ENCODE data around the gene PCDHGA8.
"Not testable (repeated sequence)": the region's sequence is repeated elsewhere in the genome, so short reads cannot be mapped to it uniquely, and the experiment has no call there.

PCDHGA8 gene

DNA sequence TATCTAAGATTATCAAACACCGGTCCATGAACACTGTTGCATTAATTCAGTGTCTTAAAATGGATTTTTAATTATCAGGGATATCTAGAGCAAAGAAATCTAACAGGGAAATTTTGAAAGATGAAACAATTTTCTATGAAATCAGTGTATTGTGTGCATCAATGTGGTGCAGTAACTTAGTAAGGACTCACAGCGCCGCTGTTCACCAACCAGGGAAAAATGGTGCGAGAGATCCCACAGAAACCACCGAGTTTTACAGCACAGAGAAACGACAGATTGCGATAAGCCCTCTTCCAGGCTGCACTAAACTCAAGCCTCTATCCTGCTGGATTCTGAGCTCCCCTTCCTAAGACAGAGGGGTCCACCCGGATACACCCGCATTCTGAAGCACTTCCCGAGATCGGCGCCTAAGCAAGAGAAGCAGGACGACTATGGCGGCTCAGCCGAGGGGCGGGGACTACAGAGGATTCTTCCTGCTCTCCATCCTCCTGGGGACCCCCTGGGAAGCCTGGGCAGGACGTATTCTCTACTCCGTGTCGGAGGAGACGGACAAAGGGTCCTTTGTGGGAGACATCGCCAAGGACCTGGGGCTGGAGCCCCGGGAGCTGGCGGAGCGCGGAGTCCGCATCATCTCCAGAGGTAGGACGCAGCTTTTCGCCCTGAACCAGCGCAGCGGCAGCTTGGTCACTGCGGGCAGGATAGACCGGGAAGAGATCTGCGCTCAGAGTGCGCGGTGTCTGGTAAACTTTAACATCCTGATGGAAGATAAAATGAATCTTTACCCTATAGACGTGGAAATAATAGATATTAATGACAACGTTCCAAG lies 9.8 kb upstream of the PCDHGA8 start, which contains the start of gene PCDHGA7:
PCDHGA7 (plus strand) TSS at position 274 of the 826 bp plus-strand sequence; CDS start at position 432, 158 bp downstream.
- no peak within 1 kb of the TSS for H3K4me3 ChIP-seq (ENCODE audit: low read length)
- H2AFZ ChIP-seq (ENCODE audit: low read depth, low read length), result no peak within 1 kb of the TSS
- no peaks in the 10 kb centered on the region for H4K20me1 ChIP-seq (ENCODE audit: insufficient read depth, low read length)
- H3K9me3 ChIP-seq (ENCODE audit: insufficient read depth, low read length), result no peaks in the 10 kb centered on the region
- no peak within 1 kb of the TSS for H3K4me2 ChIP-seq (ENCODE audit: low read length)
- H3K4me1 ChIP-seq (ENCODE audit: low read length), result no peaks in the 10 kb centered on the region
- no peak within 1 kb of the TSS for H3K9ac ChIP-seq (ENCODE audit: low read length)
- no peaks in the 10 kb centered on the region for H3K27me3 ChIP-seq (ENCODE audit: low read depth, low read length)
- H3K36me3 ChIP-seq (replicated peaks; ENCODE audit: low read depth, low read length), result no peaks in the 10 kb centered on the region
- no peaks in the 10 kb centered on the region for H3K79me2 ChIP-seq (ENCODE audit: low read length)
- H3K27ac ChIP-seq (ENCODE audit: low read length), result no peak within 1 kb of the TSS
- TF ChIP-seq, protein P1, sequence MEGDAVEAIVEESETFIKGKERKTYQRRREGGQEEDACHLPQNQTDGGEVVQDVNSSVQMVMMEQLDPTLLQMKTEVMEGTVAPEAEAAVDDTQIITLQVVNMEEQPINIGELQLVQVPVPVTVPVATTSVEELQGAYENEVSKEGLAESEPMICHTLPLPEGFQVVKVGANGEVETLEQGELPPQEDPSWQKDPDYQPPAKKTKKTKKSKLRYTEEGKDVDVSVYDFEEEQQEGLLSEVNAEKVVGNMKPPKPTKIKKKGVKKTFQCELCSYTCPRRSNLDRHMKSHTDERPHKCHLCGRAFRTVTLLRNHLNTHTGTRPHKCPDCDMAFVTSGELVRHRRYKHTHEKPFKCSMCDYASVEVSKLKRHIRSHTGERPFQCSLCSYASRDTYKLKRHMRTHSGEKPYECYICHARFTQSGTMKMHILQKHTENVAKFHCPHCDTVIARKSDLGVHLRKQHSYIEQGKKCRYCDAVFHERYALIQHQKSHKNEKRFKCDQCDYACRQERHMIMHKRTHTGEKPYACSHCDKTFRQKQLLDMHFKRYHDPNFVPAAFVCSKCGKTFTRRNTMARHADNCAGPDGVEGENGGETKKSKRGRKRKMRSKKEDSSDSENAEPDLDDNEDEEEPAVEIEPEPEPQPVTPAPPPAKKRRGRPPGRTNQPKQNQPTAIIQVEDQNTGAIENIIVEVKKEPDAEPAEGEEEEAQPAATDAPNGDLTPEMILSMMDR (IDR thresholded peaks at IDR 0.05; ENCODE audit: low read depth, low read length), result no peak
- no peak for TF ChIP-seq EZH2phosphoT487 (IDR thresholded peaks at IDR 0.05; ENCODE audit: low read depth)

DNA sequence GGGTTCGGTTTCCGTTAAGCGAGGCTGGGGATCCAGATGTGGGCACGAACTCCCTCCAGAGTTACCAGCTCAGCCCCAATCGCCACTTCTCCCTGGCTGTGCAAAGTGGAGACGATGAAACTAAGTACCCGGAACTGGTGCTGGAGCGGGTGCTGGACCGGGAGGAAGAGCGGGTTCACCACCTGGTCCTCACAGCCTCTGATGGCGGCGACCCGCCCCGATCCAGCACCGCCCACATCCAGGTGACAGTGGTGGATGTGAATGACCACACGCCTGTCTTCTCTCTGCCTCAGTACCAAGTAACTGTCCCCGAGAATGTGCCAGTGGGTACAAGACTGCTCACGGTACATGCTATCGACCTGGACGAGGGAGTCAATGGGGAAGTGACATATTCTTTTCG lies 9.1 kb upstream of the PCDHGA8 start:
- no peaks in the 10 kb centered on the region for H3K9me3 ChIP-seq (ENCODE audit: insufficient read depth, low read length)
- H3K27ac ChIP-seq (ENCODE audit: low read length), result no peak overlapping the region
- no peak overlapping the region for H3K4me3 ChIP-seq (ENCODE audit: low read length)
- H3K4me2 ChIP-seq (ENCODE audit: low read length), result no peak overlapping the region
- H2AFZ ChIP-seq (ENCODE audit: low read depth, low read length), result no peak overlapping the region
- H3K36me3 ChIP-seq (replicated peaks; ENCODE audit: low read depth, low read length), result no peaks in the 10 kb centered on the region
- H3K4me1 ChIP-seq (ENCODE audit: low read length), result no peaks in the 10 kb centered on the region
- no peak overlapping the region for H3K9ac ChIP-seq (ENCODE audit: low read length)
- TF ChIP-seq, protein P1 (IDR thresholded peaks at IDR 0.05; ENCODE audit: low read depth, low read length), result no peak
- no peak for TF ChIP-seq EZH2phosphoT487 (IDR thresholded peaks at IDR 0.05; ENCODE audit: low read depth)
- no peaks in the 10 kb centered on the region for H4K20me1 ChIP-seq (ENCODE audit: insufficient read depth, low read length)
- no peaks in the 10 kb centered on the region for H3K27me3 ChIP-seq (ENCODE audit: low read depth, low read length)
- no peaks in the 10 kb centered on the region for H3K79me2 ChIP-seq (ENCODE audit: low read length)

DNA sequence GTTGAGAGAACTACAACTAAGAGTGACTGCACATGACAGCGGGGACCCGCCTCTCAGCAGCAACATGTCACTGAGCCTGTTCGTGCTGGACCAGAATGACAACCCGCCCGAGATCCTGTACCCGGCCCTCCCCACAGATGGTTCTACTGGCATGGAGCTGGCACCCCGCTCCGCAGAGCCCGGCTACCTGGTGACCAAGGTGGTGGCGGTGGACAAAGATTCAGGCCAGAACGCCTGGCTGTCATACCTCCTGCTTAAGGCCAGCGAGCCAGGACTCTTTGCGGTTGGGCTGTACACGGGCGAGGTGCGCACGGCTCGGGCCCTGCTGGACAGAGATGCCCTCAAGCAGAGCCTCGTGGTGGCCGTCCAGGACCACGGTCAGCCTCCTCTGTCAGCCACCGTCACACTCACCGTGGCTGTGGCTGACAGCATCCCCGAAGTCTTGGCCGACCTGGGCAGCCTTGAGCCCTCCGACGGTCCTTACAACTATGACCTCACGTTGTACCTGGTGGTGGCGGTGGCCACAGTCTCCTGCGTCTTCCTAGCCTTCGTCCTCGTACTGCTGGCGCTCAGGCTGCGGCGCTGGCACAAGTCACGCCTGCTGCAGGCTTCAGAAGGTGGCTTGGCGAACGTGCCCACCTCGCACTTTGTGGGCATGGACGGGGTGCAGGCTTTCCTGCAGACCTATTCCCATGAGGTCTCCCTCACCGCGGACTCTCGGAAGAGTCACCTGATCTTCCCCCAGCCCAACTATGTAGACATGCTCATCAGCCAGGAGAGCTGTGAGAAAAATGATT lies 7.8 kb upstream of the PCDHGA8 start:
- Histone ChIP-seq H3K36me3 (replicated peaks; ENCODE audit: low read depth, low read length) (no peaks in the 10 kb centered on the region), H3K4me3 (ENCODE audit: low read length) (no peak overlapping the region), H3K4me2 (ENCODE audit: low read length) (no peak overlapping the region), H2AFZ (ENCODE audit: low read depth, low read length) (no peak overlapping the region), H4K20me1 (ENCODE audit: insufficient read depth, low read length) (no peaks in the 10 kb centered on the region), H3K9me3 (ENCODE audit: insufficient read depth, low read length) (no peaks in the 10 kb centered on the region), H3K9ac (ENCODE audit: low read length) (no peak overlapping the region), H3K27ac (ENCODE audit: low read length) (no peak overlapping the region), H3K79me2 (ENCODE audit: low read length) (no peaks in the 10 kb centered on the region), H3K27me3 (ENCODE audit: low read depth, low read length) (no peaks in the 10 kb centered on the region), H3K4me1 (ENCODE audit: low read length) (no peaks in the 10 kb centered on the region)
- TF ChIP-seq, protein P1 (IDR thresholded peaks at IDR 0.05; ENCODE audit: low read depth, low read length), result no peak
- no peak for TF ChIP-seq EZH2phosphoT487 (IDR thresholded peaks at IDR 0.05; ENCODE audit: low read depth)

DNA sequence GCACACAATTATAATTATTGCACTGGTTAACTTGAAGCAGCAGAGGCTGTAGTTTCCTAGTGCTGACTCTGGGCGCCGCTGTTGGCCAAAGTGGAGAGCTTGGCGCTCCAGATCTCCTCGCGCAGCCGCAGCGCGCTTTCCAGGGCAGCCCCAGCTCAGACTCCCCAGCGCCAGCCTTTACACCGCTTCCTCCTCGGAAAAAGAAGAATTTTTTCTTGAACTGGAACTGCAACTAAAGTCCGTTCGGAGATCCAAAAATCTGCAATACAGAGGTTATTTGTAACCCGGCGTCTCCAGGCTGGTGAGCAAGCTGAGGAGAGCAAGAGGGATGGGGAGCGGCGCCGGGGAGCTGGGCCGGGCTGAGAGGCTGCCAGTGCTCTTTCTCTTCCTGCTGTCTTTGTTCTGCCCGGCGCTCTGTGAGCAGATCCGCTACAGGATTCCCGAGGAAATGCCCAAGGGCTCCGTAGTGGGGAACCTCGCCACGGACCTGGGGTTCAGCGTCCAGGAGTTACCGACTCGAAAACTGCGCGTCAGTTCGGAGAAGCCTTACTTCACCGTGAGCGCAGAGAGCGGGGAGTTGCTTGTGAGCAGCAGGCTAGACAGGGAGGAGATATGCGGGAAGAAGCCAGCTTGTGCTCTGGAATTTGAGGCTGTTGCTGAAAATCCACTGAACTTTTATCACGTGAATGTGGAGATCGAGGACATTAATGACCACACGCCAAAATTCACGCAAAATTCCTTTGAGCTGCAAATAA lies 4.7 kb upstream of the PCDHGA8 start, which contains the start of gene PCDHGB4:
PCDHGB4 (plus strand) TSS at position 142 of the 755 bp plus-strand sequence; CDS start at position 329, 187 bp downstream.
- H3K36me3 ChIP-seq (replicated peaks; ENCODE audit: low read depth, low read length); H3K4me1 ChIP-seq (ENCODE audit: low read length); H3K9ac ChIP-seq (ENCODE audit: low read length); H3K4me3 ChIP-seq (ENCODE audit: low read length); H3K27me3 ChIP-seq (ENCODE audit: low read depth, low read length); H3K9me3 ChIP-seq (ENCODE audit: insufficient read depth, low read length); H3K27ac ChIP-seq (ENCODE audit: low read length); H3K79me2 ChIP-seq (ENCODE audit: low read length); H4K20me1 ChIP-seq (ENCODE audit: insufficient read depth, low read length); H2AFZ ChIP-seq (ENCODE audit: low read depth, low read length); H3K4me2 ChIP-seq (ENCODE audit: low read length): not testable (repeated sequence)

Measured in OCI-LY3 (cell line).